Panc1 (cell line): Measurements from ENCODE around the gene SRP54.

ENCODE experiments used
- CTCF ChIP-seq: fragments of 450-650 bp; IDR thresholded peaks from 2 replicates; pipeline ENCODE4 v1.5.1; 2017; ENCODE audit warnings: mild to moderate bottlenecking
- POLR2AphosphoS5 ChIP-seq: IDR thresholded peaks from 2 replicates; pipeline ENCODE4 v1.6.1; 2012; ENCODE audit warnings: mild to moderate bottlenecking, low read depth, low read length, moderate library complexity
- REST ChIP-seq, 2 experiments: IDR thresholded peaks; 2 replicates each; pipeline ENCODE4 v1.6.1; 2011 to 2012; ENCODE audit warnings: low read depth in 2 of 2, control low read depth in 1 of 2, low read length in 1 of 2, mild to moderate bottlenecking in 1 of 2, moderate library complexity in 1 of 2; ENCODE audit not compliant: insufficient read depth in 1 of 2
- SIN3A ChIP-seq: IDR thresholded peaks from 2 replicates; pipeline ENCODE4 v1.6.1; 2012; ENCODE audit warnings: low read depth, mild to moderate bottlenecking, low read length, moderate library complexity, borderline replicate concordance; ENCODE audit not compliant: insufficient read depth

GRCh38 chr14:34987180-34987579, 4.4 kb downstream of the SRP54 start:
- no peak for TF ChIP-seq CTCF
- no peak for TF ChIP-seq POLR2AphosphoS5
- no peak for TF ChIP-seq REST (IDR thresholded peaks at IDR 0.05; ENCODE audit: insufficient read depth in 1 of 2, low read depth in 2 of 2, low read length in 1 of 2)
- no peak for TF ChIP-seq SIN3A
